ENCODE results near the gene GTF2F2. TPM values are rescaled to one million over a fixed set of nuclear protein-coding genes. Genes with fewer than 3 reads are reported as not detected.

GTF2F2 gene
- total and polyA plus RNA-seq, 9 donors: 12.4 to 19.2 (median 14.6) TPM

GRCh38 chr13:45299194-45299593 is 178.9 kb downstream of the GTF2F2 start:
- intact Hi-C loops (cut with DNase I): loop anchor here in 1 of 4 donors (5.0 kb wide), 1 partner anchor 247 kb away; no protein-coding TSS in a partner anchor
- Histone ChIP-seq H3K36me3 (no peaks in the 10 kb centered on the region), H3K4me1 (ENCODE audit: insufficient read depth) (no peaks in the 10 kb centered on the region), H3K27ac (no peak overlapping the region), H3K27me3 (no peaks in the 10 kb centered on the region), H3K9me3 (no peaks in the 10 kb centered on the region), H3K4me3 (no peak overlapping the region)
- no peak for DNase-seq
- 32 to 50% (median 48%) methylated on average over 3 of the region's 3 CpGs for WGBS, 3 donors
- TF ChIP-seq POLR2A (IDR thresholded peaks at IDR 0.05) (no peak), CTCF (IDR thresholded peaks at IDR 0.05) (no peak), EP300 (IDR thresholded peaks at IDR 0.05) (no peak)

- intact Hi-C loops (cut with DNase I): no loop called here
- TF ChIP-seq POLR2A (IDR thresholded peaks at IDR 0.05): no peak
- no peak for TF ChIP-seq CTCF (IDR thresholded peaks at IDR 0.05)
- TF ChIP-seq EP300 (IDR thresholded peaks at IDR 0.05): no peak
- Histone ChIP-seq H3K36me3 (no peaks in the 10 kb centered on the region), H3K4me3 (no peak overlapping the region), H3K4me1 (ENCODE audit: insufficient read depth) (no peaks in the 10 kb centered on the region), H3K9me3 (no peaks in the 10 kb centered on the region), H3K27me3 (no peaks in the 10 kb centered on the region), H3K27ac (no peak overlapping the region)
- DNase-seq: no peak
- 51 to 71% (median 54%) methylated on average over 9 of the region's 9 CpGs for WGBS, 3 donors
Measured at GRCh38 chr13:45300190-45300985, 180.1 kb downstream of the GTF2F2 start.

GRCh38 chr13:45301263-45301662 is 181.0 kb downstream of the GTF2F2 start:
- Histone ChIP-seq H3K4me1 (ENCODE audit: insufficient read depth) (no peaks in the 10 kb centered on the region), H3K27ac (no peak overlapping the region), H3K27me3 (no peaks in the 10 kb centered on the region), H3K36me3 (no peaks in the 10 kb centered on the region), H3K4me3 (no peak overlapping the region), H3K9me3 (no peaks in the 10 kb centered on the region)
- WGBS, 3 donors: 64 to 76% (median 69%) methylated on average over 11 of the region's 11 CpGs
- intact Hi-C loops (cut with DNase I): no loop called here
- no peak for DNase-seq
- TF ChIP-seq POLR2A (IDR thresholded peaks at IDR 0.05) (no peak), CTCF (IDR thresholded peaks at IDR 0.05) (no peak), EP300 (IDR thresholded peaks at IDR 0.05) (no peak)

- Histone ChIP-seq H3K4me1 (ENCODE audit: insufficient read depth) (no peaks in the 10 kb centered on the region), H3K36me3 (no peaks in the 10 kb centered on the region), H3K9me3 (no peaks in the 10 kb centered on the region), H3K27me3 (no peaks in the 10 kb centered on the region), H3K27ac (no peak overlapping the region), H3K4me3 (no peak overlapping the region)
- TF ChIP-seq EP300 (IDR thresholded peaks at IDR 0.05) (no peak), CTCF (IDR thresholded peaks at IDR 0.05) (no peak), POLR2A (IDR thresholded peaks at IDR 0.05) (no peak)
- WGBS, 3 donors: 29 to 40% (median 35%) methylated on average over 3 of the region's 3 CpGs
- DNase-seq: no peak
- intact Hi-C loops (cut with DNase I): no loop called here
Measured at GRCh38 chr13:45302507-45302906, 182.2 kb downstream of the GTF2F2 start.

Data from ovary (tissue), 9 donors.